H1 (cell line): ENCODE measurements around the gene ABHD6. TPM values are rescaled to one million over a fixed set of nuclear protein-coding genes. Genes with fewer than 3 reads are reported as not detected.

Experiments used
- BCL11A ChIP-seq, 2 experiments: IDR thresholded peaks; one replicate each; pipeline ENCODE4 v1.6.1; 2011; ENCODE audit warnings: low read depth in 2 of 2, low read length in 2 of 2, mild to moderate bottlenecking in 2 of 2
- KDM4A ChIP-seq: IDR thresholded peaks from one replicate; pipeline ENCODE4 v1.7.1; 2012; ENCODE audit warnings: low read depth, mild to moderate bottlenecking, moderate library complexity, low read length, inconsistent platforms; ENCODE audit not compliant: severe bottlenecking
- SIX5 ChIP-seq: IDR thresholded peaks from 2 replicates; pipeline ENCODE4 v1.6.1; 2011; ENCODE audit warnings: mild to moderate bottlenecking, low read depth, low read length
- polyA plus RNA-seq, 7 experiments: library from polyadenylated mRNA; depleted of rRNA in 3 of 7; stranded (reverse) in 5 of 7; unstranded in 2 of 7; fragments of >200 nt in 5 of 7; fragments of 200-250 nt in 2 of 7; gene quantifications; 1 replicate in 5 of 7; 2 replicates in 1 of 7; 4 replicates in 1 of 7; pipeline versions ENCODE4 v1.2.1 to v1.2.3, GENCODE V29; 2011 to 2013; ENCODE audit warnings: missing spikeins in 2 of 7, mixed read lengths in 2 of 7
- total RNA-seq: library from RNA; stranded (reverse); fragmentation: NEBNext Ultra II Directional; extraction: Animal tissue kit (Norgen Biotek cat#: 25700); gene quantifications from 2 replicates; pipeline ENCODE4 v1.2.1, GENCODE V29; 2021

ABHD6 gene
- total and polyA plus RNA-seq, 2 of the 8 experiments (the other 6 are each of a cell fraction or from before 2014, with no cell fraction given), result 5.9 to 6.6 TPM

- TF ChIP-seq SIX5 (no peak), BCL11A (IDR thresholded peaks at IDR 0.05; ENCODE audit: low read depth in 2 of 2, low read length in 2 of 2) (no peak), KDM4A (no peak)
Observed at GRCh38 chr3:58260261-58260731, 22.7 kb downstream of the ABHD6 start (continued).
